CD14-positive monocyte (primary cell): ENCODE data around the gene TNS4. TPM values are rescaled to one million over a fixed set of nuclear protein-coding genes. Genes with fewer than 3 reads are reported as not detected.

ENCODE experiments used
- DNase-seq, 3 donors: peaks; one replicate each; pipeline ENCODE4 v3.0.0-alpha.2; 2011 to 2022
- H2AFZ ChIP-seq: 2 replicates; pipeline ENCODE4 v1.6.0; 2012; ENCODE audit warnings: mild to moderate bottlenecking, low read depth, low read length, inconsistent platforms; ENCODE audit not compliant: insufficient read depth, poor library complexity, severe bottlenecking
- H3K27ac ChIP-seq, 2 donors: 1 replicate in 1 of 2; 2 replicates in 1 of 2; pipeline ENCODE4 v1.5.1; 2012 to 2013; ENCODE audit warnings: low read length in 2 of 2, control low read depth in 1 of 2, inconsistent platforms in 1 of 2, low read depth in 1 of 2, mild to moderate bottlenecking in 1 of 2
- H3K27me3 ChIP-seq, 2 donors: one replicate each; pipeline versions ENCODE4 v1.6.0 to v1.6.1; 2011 to 2013; ENCODE audit warnings: low read length in 2 of 2; ENCODE audit not compliant: control insufficient read depth in 2 of 2, insufficient read depth in 2 of 2
- H3K36me3 ChIP-seq, 2 donors: replicated peaks in 1 of 2; 1 replicate in 1 of 2; 2 replicates in 1 of 2; pipeline versions ENCODE4 v1.5.1 to v1.6.1; 2012 to 2013; ENCODE audit warnings: low read length in 2 of 2, control low read depth in 1 of 2, inconsistent platforms in 1 of 2, mild to moderate bottlenecking in 1 of 2; ENCODE audit not compliant: insufficient read depth in 2 of 2, control insufficient read depth in 1 of 2
- H3K4me1 ChIP-seq, 2 donors: 1 replicate in 1 of 2; 2 replicates in 1 of 2; pipeline versions ENCODE4 v1.5.1 to v1.6.1; 2012 to 2013; ENCODE audit warnings: low read length in 2 of 2, control low read depth in 1 of 2, inconsistent platforms in 1 of 2, mild to moderate bottlenecking in 1 of 2, moderate library complexity in 1 of 2; ENCODE audit not compliant: insufficient read depth in 2 of 2, control insufficient read depth in 1 of 2
- H3K4me2 ChIP-seq: replicated peaks from 2 replicates; pipeline ENCODE3; 2012; ENCODE audit warnings: low read length, moderate library complexity, mild to moderate bottlenecking; ENCODE audit not compliant: poor library complexity, severe bottlenecking; ENCODE audit errors: extremely low read depth
- H3K4me3 ChIP-seq, 3 experiments: fragments of 200-600 bp in 1 of 3; sonication (generic) in 1 of 3; replicated peaks in 1 of 3; 1 replicate in 2 of 3; 2 replicates in 1 of 3; pipeline ENCODE4 v1.5.1; 2011 to 2013; ENCODE audit warnings: low read length in 3 of 3, mild to moderate bottlenecking in 3 of 3, control low read depth in 2 of 3, low read depth in 2 of 3, inconsistent platforms in 1 of 3, moderate library complexity in 1 of 3
- H3K79me2 ChIP-seq: 2 replicates; pipeline ENCODE4 v1.6.0; 2012; ENCODE audit warnings: mild to moderate bottlenecking, control low read depth, inconsistent platforms, low read length, moderate library complexity; ENCODE audit not compliant: insufficient read depth
- H3K9ac ChIP-seq: 2 replicates; pipeline ENCODE4 v1.6.0; 2017; ENCODE audit warnings: low read length, mild to moderate bottlenecking; ENCODE audit not compliant: insufficient read depth, poor library complexity, severe bottlenecking
- H3K9me3 ChIP-seq, 2 donors: replicated peaks in 1 of 2; 1 replicate in 1 of 2; 2 replicates in 1 of 2; pipeline versions ENCODE4 v1.5.1 to v1.6.1; 2012 to 2013; ENCODE audit warnings: low read length in 2 of 2, control low read depth in 1 of 2; ENCODE audit not compliant: control insufficient read depth in 1 of 2, insufficient read depth in 1 of 2
- H4K20me1 ChIP-seq: 2 replicates; pipeline ENCODE4 v1.6.0; 2012; ENCODE audit warnings: mild to moderate bottlenecking, low read length, control low read depth, moderate library complexity; ENCODE audit not compliant: insufficient read depth
- H3K27ac Mint-ChIP-seq, 7 donors: one replicate each; pipeline ENCODE4 v1.8.0; 2020; ENCODE audit warnings: mild to moderate bottlenecking in 7 of 7, mixed read lengths in 7 of 7, moderate library complexity in 6 of 7, inconsistent platforms in 2 of 7
- H3K27me3 Mint-ChIP-seq, 3 donors: one replicate each; pipeline ENCODE4 v1.8.0; 2021 to 2022; ENCODE audit warnings: low read depth in 3 of 3, mild to moderate bottlenecking in 3 of 3, mixed read lengths in 3 of 3, moderate library complexity in 3 of 3, inconsistent platforms in 1 of 3
- H3K36me3 Mint-ChIP-seq, 2 donors: one replicate each; pipeline ENCODE4 v1.8.0; 2020; ENCODE audit warnings: mixed read lengths in 2 of 2, inconsistent platforms in 1 of 2, mild to moderate bottlenecking in 1 of 2
- H3K4me1 Mint-ChIP-seq: one replicate; pipeline ENCODE4 v1.8.0; 2020; ENCODE audit warnings: mild to moderate bottlenecking, mixed read lengths
- H3K4me3 Mint-ChIP-seq, 2 donors: one replicate each; pipeline ENCODE4 v1.8.0; 2020; ENCODE audit warnings: mild to moderate bottlenecking in 2 of 2, mixed read lengths in 2 of 2, moderate library complexity in 1 of 2
- H3K9me3 Mint-ChIP-seq, 7 donors: one replicate each; pipeline ENCODE4 v1.8.0; 2020 to 2022; ENCODE audit warnings: mixed read lengths in 7 of 7, mild to moderate bottlenecking in 6 of 7, moderate library complexity in 6 of 7, inconsistent platforms in 2 of 7
- CTCF ChIP-seq: fragments of 200-600 bp; IDR thresholded peaks from one replicate; pipeline ENCODE4 v1.8.0; 2022; ENCODE audit warnings: antibody characterized with exemption, mild to moderate bottlenecking
- WGBS: methylation state at CpG from one replicate; pipeline ENCODE4 v1.1.5; 2013; ENCODE audit warnings: missing lambda C conversion rate; ENCODE audit not compliant: insufficient coverage; 5-methylcytosine and 5-hydroxymethylcytosine counted together
- intact Hi-C, 2 donors: fragments of 100-400 bp; cut with micrococcal nuclease; formaldehyde crosslinking; loops; one replicate each; pipeline versions ENCODE4 v1.15.0 to v1.15.1; 2023
- polyA plus RNA-seq, 3 donors: library from polyadenylated mRNA; depleted of rRNA in 1 of 3; unstranded in 2 of 3; stranded (reverse) in 1 of 3; fragments of 300-500 nt in 2 of 3; fragments of >200 nt in 1 of 3; fragmentation: Illumina TruSeq in 2 of 3; gene quantifications; 1 replicate in 2 of 3; 2 replicates in 1 of 3; pipeline ENCODE4 v1.2.3, GENCODE V29; 2012 to 2021

The TNS4 gene
- polyA plus RNA-seq, 3 donors = not detected

- no peak overlapping the region for H3K27ac Mint-ChIP-seq
- no peak overlapping the region for H3K27ac ChIP-seq
- H2AFZ ChIP-seq = no peak overlapping the region
- H3K4me1 ChIP-seq = peaks cover 8 to 11% of the 10 kb centered on the region in 2 donors
- H3K9me3 ChIP-seq = no peaks in the 10 kb centered on the region
- no peaks in the 10 kb centered on the region for H3K36me3 Mint-ChIP-seq
- H3K4me2 ChIP-seq = no peak overlapping the region
- WGBS = 88% methylated on average over 6 of the region's 9 CpGs
- H3K36me3 ChIP-seq = no peaks in the 10 kb centered on the region
- H3K4me3 Mint-ChIP-seq = no peak overlapping the region
- no peak overlapping the region for H3K4me3 ChIP-seq
- H3K27me3 Mint-ChIP-seq = peaks cover 0 to 7% (median 3%) of the 10 kb centered on the region in 3 donors
- no peak overlapping the region for H3K9ac ChIP-seq
- TF ChIP-seq CTCF = no peak
- no peaks in the 10 kb centered on the region for H3K27me3 ChIP-seq
- intact Hi-C loops = no loop called here
- DNase-seq = no peak
- no peaks in the 10 kb centered on the region for H3K79me2 ChIP-seq
- H4K20me1 ChIP-seq = no peaks in the 10 kb centered on the region
- no peaks in the 10 kb centered on the region for H3K9me3 Mint-ChIP-seq
- peaks cover 21% of the 10 kb centered on the region for H3K4me1 Mint-ChIP-seq
These were observed 47.7 kb upstream of the TNS4 start for GRCh38 chr17:40548982-40549685.

GRCh38 chr17:40548491-40548981 is 47.1 kb upstream of the TNS4 start:
- H3K4me2 ChIP-seq = no peak overlapping the region
- no peak overlapping the region for H3K4me3 Mint-ChIP-seq
- H3K4me3 ChIP-seq = no peak overlapping the region
- no peaks in the 10 kb centered on the region for H4K20me1 ChIP-seq
- H3K4me1 ChIP-seq = peaks cover 5% of the 10 kb centered on the region in 2 donors
- no peak overlapping the region for H2AFZ ChIP-seq
- no peak overlapping the region for H3K27ac Mint-ChIP-seq
- H3K27me3 Mint-ChIP-seq = peaks cover 0 to 9% (median 3%) of the 10 kb centered on the region in 3 donors
- no peaks in the 10 kb centered on the region for H3K79me2 ChIP-seq
- no peak for TF ChIP-seq CTCF
- WGBS = 90% methylated on average over 6 of the region's 9 CpGs
- no peaks in the 10 kb centered on the region for H3K9me3 Mint-ChIP-seq
- H3K27me3 ChIP-seq = no peaks in the 10 kb centered on the region
- H3K4me1 Mint-ChIP-seq = peaks cover 15% of the 10 kb centered on the region
- H3K27ac ChIP-seq = no peak overlapping the region
- intact Hi-C loops = no loop called here
- H3K36me3 Mint-ChIP-seq = no peaks in the 10 kb centered on the region
- DNase-seq = no peak
- no peaks in the 10 kb centered on the region for H3K9me3 ChIP-seq
- no peaks in the 10 kb centered on the region for H3K36me3 ChIP-seq
- H3K9ac ChIP-seq = no peak overlapping the region
